Gastroesophageal sphincter (tissue), 3 donors: ENCODE measurements around the gene ITIH5.

Source experiments
- CTCF ChIP-seq, 4 experiments: fragments of 200-600 bp in 2 of 4; fragments of 450-650 bp in 2 of 4; sonication (generic) in 1 of 4; IDR thresholded peaks; one replicate each; pipeline ENCODE4 v1.5.1; 2017 to 2019; ENCODE audit warnings: antibody characterized with exemption in 4 of 4, mild to moderate bottlenecking in 2 of 4, moderate library complexity in 2 of 4
- POLR2AphosphoS5 ChIP-seq: sonication (generic); formaldehyde crosslinking; IDR thresholded peaks from one replicate; pipeline ENCODE4 v1.6.1; 2017; ENCODE audit warnings: antibody characterized with exemption

- TF ChIP-seq CTCF (IDR thresholded peaks at IDR 0.05) (no peak), POLR2AphosphoS5 (no peak)
Measured at GRCh38 chr10:7702288-7702812, 35.6 kb upstream of the ITIH5 start.
